T-helper 1 cell treated with Interleukin-12 subunit alpha and Interleukin-12 subunit beta and Interleukin-4 antibody, amounts not matched to agents 30 μg/mL and 1 μg/mL, for 36 hours (primary cell): ENCODE data around the gene RPL13A.
"Not testable (repeated sequence)": the region's sequence is repeated elsewhere in the genome, so short reads cannot be mapped to it uniquely, and the experiment has no call there.

Source experiments
- H3K27ac Mint-ChIP-seq: one replicate; pipeline ENCODE4 v1.8.0; 2021; ENCODE audit warnings: mild to moderate bottlenecking, mixed read lengths
- H3K27me3 Mint-ChIP-seq: one replicate; pipeline ENCODE4 v1.8.0; 2021; ENCODE audit warnings: low read depth, mixed read lengths
- H3K36me3 Mint-ChIP-seq: one replicate; pipeline ENCODE4 v1.8.0; 2021; ENCODE audit warnings: low read depth, mixed read lengths
- H3K4me1 Mint-ChIP-seq: one replicate; pipeline ENCODE4 v1.8.0; 2021; ENCODE audit warnings: low read depth, mixed read lengths
- H3K4me3 Mint-ChIP-seq: one replicate; pipeline ENCODE4 v1.8.0; 2021; ENCODE audit warnings: mild to moderate bottlenecking, moderate library complexity, mixed read lengths
- H3K9me3 Mint-ChIP-seq: one replicate; pipeline ENCODE4 v1.8.0; 2021; ENCODE audit warnings: mixed read lengths

RPL13A gene

DNA sequence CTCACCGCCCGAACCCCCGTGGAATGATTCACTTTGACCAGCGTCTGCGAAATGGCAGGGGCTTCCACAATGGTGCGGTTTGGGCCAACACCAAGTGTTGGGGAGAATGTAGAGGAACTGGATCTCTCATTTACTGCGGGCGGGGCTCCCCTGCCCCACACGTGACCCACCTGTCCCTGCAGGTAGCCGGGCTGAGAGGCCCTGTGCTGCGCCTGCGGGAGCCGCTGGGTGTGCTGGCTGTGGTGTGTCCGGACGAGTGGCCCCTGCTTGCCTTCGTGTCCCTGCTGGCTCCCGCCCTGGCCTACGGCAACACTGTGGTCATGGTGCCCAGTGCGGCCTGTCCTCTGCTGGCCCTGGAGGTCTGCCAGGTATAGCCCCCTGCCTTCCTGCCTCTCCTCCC is 19.2 kb upstream of the RPL13A start:
- H3K27ac Mint-ChIP-seq: peak overlapping the region; percentile 100
- H3K27me3 Mint-ChIP-seq: no peaks in the 10 kb centered on the region
- H3K4me1 Mint-ChIP-seq: peaks cover 30% of the 10 kb centered on the region
- H3K9me3 Mint-ChIP-seq: no peaks in the 10 kb centered on the region
- H3K4me3 Mint-ChIP-seq: peak overlapping the region; percentile 15
- peaks cover 5% of the 10 kb centered on the region for H3K36me3 Mint-ChIP-seq

DNA sequence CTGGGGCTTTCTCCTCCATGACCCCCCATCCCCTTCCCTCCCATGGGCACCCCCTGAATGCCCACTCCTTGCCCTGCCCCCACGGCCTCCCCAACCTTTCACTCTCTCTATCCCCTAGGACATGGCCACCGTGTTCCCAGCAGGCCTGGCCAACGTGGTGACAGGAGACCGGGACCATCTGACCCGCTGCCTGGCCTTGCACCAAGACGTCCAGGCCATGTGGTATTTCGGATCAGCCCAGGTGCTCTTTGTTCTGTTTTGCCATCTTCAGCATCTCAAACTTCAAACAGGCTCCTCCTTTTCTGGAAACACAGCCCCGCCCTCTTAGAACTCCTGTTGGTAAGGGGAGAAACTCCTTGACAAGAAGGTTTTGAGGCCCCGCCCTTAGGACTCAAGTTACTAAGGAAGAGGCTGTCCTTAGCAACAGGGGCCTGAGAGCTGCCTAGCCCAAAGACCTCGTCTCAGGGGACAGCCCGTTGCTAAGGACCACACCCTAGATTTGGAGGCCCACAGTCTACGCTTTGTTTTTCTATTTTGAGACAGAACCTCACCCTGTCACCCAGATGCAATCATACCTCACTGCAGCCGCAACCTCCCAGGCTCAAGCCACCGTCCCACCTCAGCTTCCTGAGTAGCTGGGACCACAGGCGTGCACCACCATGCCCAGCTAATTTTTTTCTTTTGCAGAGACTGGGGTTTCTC is 18.5 kb upstream of the RPL13A start:
- H3K4me3 Mint-ChIP-seq: peak overlapping the region; percentile 86
- peaks cover 5% of the 10 kb centered on the region for H3K36me3 Mint-ChIP-seq
- no peaks in the 10 kb centered on the region for H3K27me3 Mint-ChIP-seq
- peaks cover 36% of the 10 kb centered on the region for H3K4me1 Mint-ChIP-seq
- peak overlapping the region; percentile 100 for H3K27ac Mint-ChIP-seq
- no peaks in the 10 kb centered on the region for H3K9me3 Mint-ChIP-seq

DNA sequence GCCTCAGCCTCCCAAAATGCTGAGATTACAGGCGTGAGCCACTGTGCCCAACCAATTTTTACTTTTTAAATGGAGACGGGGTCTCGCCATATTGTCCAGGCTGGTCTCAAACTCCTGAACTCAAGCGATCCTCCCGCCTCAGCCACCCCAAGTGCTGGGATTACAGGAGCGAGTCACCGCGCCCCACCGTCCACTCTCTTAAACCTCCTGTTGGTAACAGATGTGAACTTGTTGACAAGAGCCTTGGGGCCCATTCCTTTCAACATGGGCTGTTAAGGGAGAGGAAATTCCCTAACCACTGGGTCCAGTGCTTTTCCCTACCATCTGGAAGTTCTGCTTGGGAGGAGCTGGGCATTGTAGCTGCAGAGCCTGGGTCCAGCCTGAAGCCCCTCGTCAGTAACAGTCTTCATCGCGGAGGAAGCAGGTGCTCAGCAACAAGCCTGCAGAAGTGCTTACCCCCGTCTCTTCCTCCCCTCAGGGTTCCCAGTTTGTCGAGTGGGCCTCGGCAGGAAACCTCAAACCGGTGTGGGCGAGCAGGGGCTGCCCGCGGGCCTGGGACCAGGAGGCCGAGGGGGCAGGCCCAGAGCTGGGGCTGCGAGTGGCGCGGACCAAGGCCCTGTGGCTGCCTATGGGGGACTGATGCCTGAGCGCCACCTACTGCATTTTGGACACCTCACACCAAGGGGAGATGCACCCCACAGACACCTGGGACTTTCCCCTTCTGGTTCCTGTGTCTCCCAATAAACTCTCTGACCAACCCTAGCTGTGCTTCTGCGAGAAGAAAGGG is 17.4 kb upstream of the RPL13A start:
- peaks cover 3% of the 10 kb centered on the region for H3K36me3 Mint-ChIP-seq
- no peaks in the 10 kb centered on the region for H3K27me3 Mint-ChIP-seq
- H3K4me3 Mint-ChIP-seq: peak overlapping the region; percentile 48
- H3K9me3 Mint-ChIP-seq: no peaks in the 10 kb centered on the region
- H3K27ac Mint-ChIP-seq: peak overlapping the region; percentile 100
- peaks cover 37% of the 10 kb centered on the region for H3K4me1 Mint-ChIP-seq

DNA sequence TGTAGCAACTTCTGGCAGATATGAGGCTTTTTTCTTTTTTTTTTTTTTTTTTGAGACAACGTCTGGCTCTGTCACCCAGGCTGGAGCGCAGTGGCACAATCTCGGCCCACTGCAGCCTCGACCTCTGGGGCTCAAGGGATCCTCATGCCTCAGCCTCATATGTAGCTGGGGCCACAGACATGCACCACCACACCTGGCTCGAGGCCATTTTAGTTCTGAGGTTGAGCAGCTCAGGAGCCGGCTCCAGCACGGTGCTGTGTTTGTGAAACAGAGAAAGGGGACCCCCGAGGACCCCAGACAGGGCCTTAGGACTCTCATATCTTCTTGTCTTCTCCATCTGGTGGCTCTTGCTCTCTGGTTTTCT is 16.8 kb upstream of the RPL13A start:
- Mint-ChIP-seq H3K36me3 (peaks cover 7% of the 10 kb centered on the region), H3K4me1 (peaks cover 38% of the 10 kb centered on the region), H3K27ac (peak overlapping the region; percentile 100), H3K4me3 (peak overlapping the region; percentile 48), H3K27me3 (no peaks in the 10 kb centered on the region), H3K9me3 (no peaks in the 10 kb centered on the region)

DNA sequence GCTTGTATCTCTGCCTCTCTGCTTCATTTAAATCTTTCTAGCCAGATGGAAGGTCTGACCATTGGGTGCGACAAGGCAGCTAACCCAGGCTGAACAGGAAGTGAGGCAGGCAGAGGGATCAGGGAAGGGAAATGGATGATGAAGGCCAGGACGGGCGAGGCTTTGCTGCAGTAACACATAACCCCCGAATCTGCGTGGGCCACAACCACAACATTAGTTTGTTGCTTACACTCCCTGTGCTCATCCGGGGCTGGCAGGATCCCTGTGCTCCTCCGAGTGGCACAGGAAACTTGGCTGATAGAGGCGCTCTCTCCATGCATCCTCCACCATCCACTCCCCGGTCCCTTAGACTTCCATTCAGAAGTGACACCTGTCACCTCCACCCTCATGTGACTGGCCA is 14.5 kb upstream of the RPL13A start:
- peaks cover 18% of the 10 kb centered on the region for H3K36me3 Mint-ChIP-seq
- no peaks in the 10 kb centered on the region for H3K27me3 Mint-ChIP-seq
- H3K4me1 Mint-ChIP-seq: peaks cover 45% of the 10 kb centered on the region
- H3K9me3 Mint-ChIP-seq: no peaks in the 10 kb centered on the region
- H3K27ac Mint-ChIP-seq: peak overlapping the region; percentile 95
- H3K4me3 Mint-ChIP-seq: peak overlapping the region; percentile 99

DNA sequence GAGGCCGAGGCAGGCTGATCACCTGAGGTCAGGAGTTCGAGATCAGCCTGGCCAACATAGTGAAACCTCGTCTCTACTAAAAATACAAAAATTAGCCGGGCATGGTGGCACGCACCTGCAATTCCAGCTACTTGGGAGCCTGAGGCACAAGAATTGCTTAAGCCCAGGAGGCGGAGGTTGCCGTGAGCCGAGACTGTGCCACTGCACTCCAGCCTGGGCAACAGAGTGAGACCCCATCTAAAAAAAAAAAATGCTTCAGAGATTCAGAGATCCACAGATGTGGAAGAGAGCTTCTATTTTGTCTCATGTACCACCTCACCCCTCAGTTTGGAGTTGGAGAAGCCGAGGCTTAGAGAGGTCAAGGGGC is 13.9 kb upstream of the RPL13A start:
- H3K9me3 Mint-ChIP-seq, H3K27me3 Mint-ChIP-seq: not testable (repeated sequence)
- peak overlapping the region; percentile 99 for H3K4me3 Mint-ChIP-seq
- H3K27ac Mint-ChIP-seq: peak overlapping the region; percentile 95
- H3K36me3 Mint-ChIP-seq: peaks cover 18% of the 10 kb centered on the region
- peaks cover 45% of the 10 kb centered on the region for H3K4me1 Mint-ChIP-seq

DNA sequence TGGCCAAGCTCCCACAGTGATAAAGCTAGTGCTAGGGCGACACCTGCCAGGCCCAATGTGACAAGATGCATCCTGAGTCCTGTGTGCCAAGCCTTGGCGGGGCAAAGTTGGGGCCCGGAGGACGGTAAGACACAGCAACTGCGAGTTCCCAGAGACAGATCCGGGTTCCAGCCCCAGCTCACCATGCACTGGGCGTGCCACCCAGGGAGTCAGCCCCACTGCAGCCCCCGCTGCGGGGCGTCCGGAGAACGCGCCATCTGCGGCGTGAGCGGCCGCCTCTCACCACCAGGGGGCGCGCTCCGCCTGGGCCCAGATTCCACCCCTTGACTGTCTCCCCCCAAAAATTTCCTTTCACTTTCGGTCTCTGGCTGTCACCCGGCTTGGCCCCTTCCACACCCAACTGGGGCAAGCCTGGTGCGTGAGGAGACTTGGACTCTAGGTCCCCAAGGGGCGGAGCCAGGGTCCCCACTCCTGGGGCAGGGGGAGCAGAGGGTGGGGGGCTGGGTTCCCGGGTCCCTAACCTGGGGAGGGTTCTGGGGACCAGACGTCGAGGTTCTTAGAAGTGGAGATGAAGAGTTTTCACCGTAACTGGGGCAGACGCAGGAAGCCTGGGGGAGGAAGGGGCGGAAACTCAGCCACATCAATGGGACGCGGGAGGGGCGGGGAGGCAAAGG is 13.4 kb upstream of the RPL13A start, which contains the start of gene FLT3LG:
Gene FLT3LG (plus strand): TSS at position 348 of the 674 bp plus-strand sequence. CDS start 425 bp downstream, outside the sequence.
- Mint-ChIP-seq H3K4me1 (peaks cover 43% of the 10 kb centered on the region), H3K27ac (peak within 1 kb of the TSS; percentile 95), H3K9me3 (no peaks in the 10 kb centered on the region), H3K36me3 (peaks cover 15% of the 10 kb centered on the region), H3K4me3 (peak within 1 kb of the TSS; percentile 99), H3K27me3 (no peaks in the 10 kb centered on the region)

DNA sequence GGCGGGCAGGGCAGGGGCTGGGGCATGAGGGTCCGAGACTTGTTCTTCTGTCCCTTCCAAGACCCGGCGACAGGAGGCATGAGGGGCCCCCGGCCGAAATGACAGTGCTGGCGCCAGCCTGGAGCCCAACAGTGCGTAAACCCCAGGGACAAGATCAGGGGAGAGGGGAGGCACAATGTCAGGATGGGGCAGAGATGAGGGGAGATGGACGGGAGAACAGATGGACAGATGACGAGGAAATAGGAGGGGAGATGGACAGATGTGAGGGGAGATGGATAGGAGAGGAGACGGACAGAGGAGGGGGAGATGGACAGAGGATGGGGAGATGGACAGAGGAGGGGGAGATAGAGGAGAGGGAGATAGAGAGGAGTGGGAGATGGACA is 12.9 kb upstream of the RPL13A start:
- Mint-ChIP-seq H3K36me3 (peaks cover 15% of the 10 kb centered on the region), H3K4me1 (peaks cover 40% of the 10 kb centered on the region), H3K27ac (peak overlapping the region; percentile 95), H3K27me3 (no peaks in the 10 kb centered on the region), H3K9me3 (no peaks in the 10 kb centered on the region), H3K4me3 (peak overlapping the region; percentile 99)

DNA sequence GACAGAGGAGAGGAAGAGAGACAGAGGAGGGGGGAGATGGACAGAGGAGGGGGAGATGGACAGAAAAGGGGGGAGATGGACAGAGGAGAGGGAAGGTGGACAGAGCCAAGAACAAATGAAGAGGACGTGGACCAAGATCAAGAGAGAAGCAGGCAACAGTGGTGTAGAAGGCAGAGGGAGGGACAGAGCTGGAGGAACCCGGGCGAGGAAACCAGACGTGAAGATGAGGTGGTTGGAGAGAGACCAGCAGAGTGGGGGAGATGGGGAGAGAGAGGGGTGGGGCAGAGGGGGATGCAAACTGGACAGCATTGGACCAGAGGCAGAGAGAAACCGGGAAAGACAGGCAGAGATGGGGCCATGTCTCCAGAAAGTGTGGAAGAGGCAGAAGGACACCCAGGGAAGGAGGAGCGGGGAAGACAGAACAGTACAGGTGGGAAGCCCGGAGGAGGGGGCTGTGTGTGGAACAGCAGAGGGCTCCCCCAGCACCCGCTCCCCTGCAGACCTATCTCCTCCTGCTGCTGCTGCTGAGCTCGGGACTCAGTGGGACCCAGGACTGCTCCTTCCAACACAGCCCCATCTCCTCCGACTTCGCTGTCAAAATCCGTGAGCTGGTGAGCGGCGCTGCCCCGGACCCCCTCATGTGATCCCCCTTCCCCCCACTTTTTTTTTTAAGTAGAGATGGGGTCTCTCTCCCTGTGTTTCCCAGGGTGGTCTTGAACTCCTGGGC is 12.1 kb upstream of the RPL13A start:
- no peaks in the 10 kb centered on the region for H3K27me3 Mint-ChIP-seq
- H3K4me1 Mint-ChIP-seq: peaks cover 32% of the 10 kb centered on the region
- no peaks in the 10 kb centered on the region for H3K9me3 Mint-ChIP-seq
- H3K4me3 Mint-ChIP-seq: peak overlapping the region; percentile 99
- peak overlapping the region; percentile 95 for H3K27ac Mint-ChIP-seq
- H3K36me3 Mint-ChIP-seq: peaks cover 21% of the 10 kb centered on the region

DNA sequence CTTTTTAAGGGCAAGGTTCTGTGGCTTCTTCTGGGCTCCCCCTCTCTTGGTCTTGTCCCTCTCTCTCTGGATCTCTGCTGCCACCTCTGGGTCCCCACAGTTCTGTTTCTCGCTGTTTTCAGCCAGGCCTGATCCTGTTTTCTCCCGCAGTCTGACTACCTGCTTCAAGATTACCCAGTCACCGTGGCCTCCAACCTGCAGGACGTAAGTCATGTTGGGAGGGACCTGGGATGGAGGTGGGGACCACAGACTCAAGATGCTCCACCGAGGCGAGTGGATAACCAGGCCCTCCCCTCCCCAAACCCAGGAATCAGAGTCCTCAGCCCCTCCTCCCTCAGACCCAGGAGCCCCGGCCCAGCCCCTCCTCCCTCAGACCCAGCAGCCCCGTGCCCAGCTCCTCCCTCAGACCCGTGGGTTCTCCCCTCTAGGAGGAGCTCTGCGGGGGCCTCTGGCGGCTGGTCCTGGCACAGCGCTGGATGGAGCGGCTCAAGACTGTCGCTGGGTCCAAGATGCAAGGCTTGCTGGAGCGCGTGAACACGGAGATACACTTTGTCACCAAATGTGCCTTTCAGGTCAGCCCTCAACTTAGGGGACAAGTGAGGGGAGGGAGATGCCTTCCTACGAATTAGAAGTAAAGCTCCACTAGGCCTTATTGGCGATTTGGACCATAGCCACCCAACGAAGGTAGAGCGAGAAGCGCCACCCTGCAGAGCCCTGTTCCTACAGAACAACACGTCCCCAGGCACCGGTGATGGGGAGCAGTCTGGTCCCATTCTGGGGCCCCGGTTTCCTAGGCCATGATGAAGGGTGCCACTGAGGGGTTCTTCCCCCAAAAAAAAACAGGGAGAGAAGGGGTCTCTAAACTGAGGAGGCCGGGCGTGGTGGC is 11.2 kb upstream of the RPL13A start:
- Mint-ChIP-seq H3K4me3 (peak overlapping the region; percentile 99), H3K9me3 (no peaks in the 10 kb centered on the region), H3K27ac (peak overlapping the region; percentile 95), H3K36me3 (peaks cover 26% of the 10 kb centered on the region), H3K27me3 (no peaks in the 10 kb centered on the region), H3K4me1 (peaks cover 28% of the 10 kb centered on the region)

DNA sequence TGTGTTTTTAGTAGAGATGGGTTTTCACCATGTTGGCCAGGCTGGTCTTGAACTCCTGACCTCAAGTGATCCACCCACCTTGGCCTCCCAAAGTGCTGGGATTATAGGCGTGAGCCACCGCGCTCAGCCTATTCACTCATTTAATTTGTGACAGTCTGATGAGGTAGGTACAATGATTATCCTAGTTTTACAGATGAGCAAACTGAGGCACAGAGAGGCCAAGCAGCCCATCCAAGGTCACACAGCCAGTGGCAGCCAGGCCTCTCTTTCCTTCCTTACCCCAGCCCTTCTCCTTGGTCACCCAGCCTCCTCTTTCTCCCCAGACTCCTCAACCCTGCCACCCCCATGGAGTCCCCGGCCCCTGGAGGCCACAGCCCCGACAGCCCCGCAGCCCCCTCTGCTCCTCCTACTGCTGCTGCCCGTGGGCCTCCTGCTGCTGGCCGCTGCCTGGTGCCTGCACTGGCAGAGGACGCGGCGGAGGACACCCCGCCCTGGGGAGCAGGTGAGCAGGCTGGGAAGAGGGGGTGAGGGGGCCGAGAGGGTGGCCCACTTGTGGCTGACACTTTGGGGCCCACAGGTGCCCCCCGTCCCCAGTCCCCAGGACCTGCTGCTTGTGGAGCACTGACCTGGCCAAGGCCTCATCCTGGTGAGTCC is 7.3 kb upstream of the RPL13A start:
- Mint-ChIP-seq H3K27ac (no peak overlapping the region), H3K36me3 (peaks cover 35% of the 10 kb centered on the region), H3K9me3 (no peaks in the 10 kb centered on the region), H3K27me3 (no peaks in the 10 kb centered on the region), H3K4me3 (no peak overlapping the region), H3K4me1 (peaks cover 15% of the 10 kb centered on the region)

DNA sequence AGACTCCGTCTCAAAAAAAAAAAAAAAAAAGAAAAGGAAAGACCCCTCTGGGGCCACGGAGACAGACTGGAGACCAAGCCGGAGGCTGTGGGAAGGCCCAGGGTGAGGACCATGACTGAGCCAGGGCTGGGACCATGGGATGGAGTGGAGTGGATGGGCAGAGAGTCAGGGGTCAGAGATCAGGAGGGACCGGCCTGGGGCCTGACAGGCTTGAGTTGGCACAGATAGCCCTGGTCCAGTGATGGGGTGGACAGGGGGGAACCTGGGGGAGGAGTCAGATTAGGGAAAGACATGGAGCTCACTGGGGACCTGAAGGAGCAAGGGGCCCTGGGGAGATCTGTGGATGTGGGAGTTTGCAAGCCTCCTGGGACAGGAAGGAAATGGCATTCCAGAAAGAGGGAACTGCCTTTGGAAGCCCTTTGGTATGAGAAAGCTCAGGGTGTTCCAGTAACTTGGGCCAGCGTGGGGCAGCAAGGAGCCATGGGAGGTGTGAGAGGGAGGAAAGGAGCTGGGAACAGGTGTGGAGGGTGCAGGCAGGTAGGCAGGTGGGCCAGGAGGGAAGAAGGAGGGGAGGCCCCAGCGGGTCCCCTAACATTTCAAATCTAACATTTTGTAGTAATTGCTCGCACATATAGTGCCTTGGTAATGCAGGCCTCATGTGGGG is 6.3 kb upstream of the RPL13A start:
- Mint-ChIP-seq H3K27ac (peak overlapping the region; percentile 19), H3K4me1 (peaks cover 17% of the 10 kb centered on the region), H3K9me3 (no peaks in the 10 kb centered on the region), H3K27me3 (no peaks in the 10 kb centered on the region), H3K4me3 (no peak overlapping the region), H3K36me3 (peaks cover 33% of the 10 kb centered on the region)

DNA sequence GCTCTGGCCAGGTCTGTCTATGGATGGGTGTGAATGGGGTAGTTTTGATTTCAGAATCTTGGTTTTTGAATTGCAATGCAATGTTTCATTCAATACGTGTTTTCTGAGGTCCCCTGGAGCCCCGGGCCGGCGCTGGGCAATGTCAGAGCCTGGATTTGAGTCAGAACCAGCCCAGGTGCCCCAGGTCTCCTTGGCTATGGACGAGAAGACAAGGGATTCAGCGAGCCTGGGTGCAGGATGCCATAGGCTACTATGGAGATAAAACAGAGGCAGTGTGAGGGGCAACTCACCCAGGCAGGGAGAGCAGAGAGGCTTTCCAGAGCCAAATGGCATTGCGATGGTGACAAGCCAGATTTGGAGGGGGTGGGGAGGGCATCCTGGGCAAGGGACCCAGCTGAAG is 1.2 kb upstream of the RPL13A start:
- no peak overlapping the region for H3K4me3 Mint-ChIP-seq
- H3K9me3 Mint-ChIP-seq: no peaks in the 10 kb centered on the region
- H3K4me1 Mint-ChIP-seq: peaks cover 27% of the 10 kb centered on the region
- H3K27ac Mint-ChIP-seq: peak overlapping the region; percentile 74
- peaks cover 4% of the 10 kb centered on the region for H3K27me3 Mint-ChIP-seq
- H3K36me3 Mint-ChIP-seq: peaks cover 59% of the 10 kb centered on the region
